Endodermal cell (in vitro differentiated cells): ENCODE results near the gene SRBD1. TPM values are rescaled to one million over a fixed set of nuclear protein-coding genes. Genes with fewer than 3 reads are reported as not detected.

Source experiments
- DNase-seq: peaks from one replicate; pipeline ENCODE4 v3.0.0-alpha.2; 2017
- H3K27ac ChIP-seq: 2 replicates; pipeline ENCODE4 v1.5.1; 2013; ENCODE audit warnings: mild to moderate bottlenecking, low read depth, low read length, moderate library complexity
- H3K27me3 ChIP-seq: 2 replicates; pipeline ENCODE4 v1.6.1; 2013; ENCODE audit warnings: mild to moderate bottlenecking, low read length, moderate library complexity; ENCODE audit not compliant: insufficient read depth, control insufficient read depth, poor library complexity, severe bottlenecking
- H3K36me3 ChIP-seq: 2 replicates; pipeline ENCODE4 v1.7.0; 2013; ENCODE audit warnings: mild to moderate bottlenecking, low read length, moderate library complexity; ENCODE audit not compliant: control insufficient read depth, insufficient read depth
- H3K4me1 ChIP-seq: one replicate; pipeline ENCODE4 v1.7.0; 2013; ENCODE audit warnings: low read length; ENCODE audit not compliant: control insufficient read depth, insufficient read depth
- H3K4me3 ChIP-seq: 2 replicates; pipeline ENCODE4 v1.5.1; 2013; ENCODE audit warnings: mild to moderate bottlenecking, low read length, moderate library complexity
- H3K9ac ChIP-seq: 2 replicates; pipeline ENCODE4 v1.6.1; 2013; ENCODE audit warnings: mild to moderate bottlenecking, low read length, moderate library complexity; ENCODE audit not compliant: poor library complexity, severe bottlenecking; ENCODE audit errors: extremely low read depth
- H3K9me3 ChIP-seq: 2 replicates; pipeline ENCODE4 v1.6.1; 2013; ENCODE audit warnings: mild to moderate bottlenecking, low read length, moderate library complexity; ENCODE audit not compliant: control insufficient read depth
- H3K27ac Mint-ChIP-seq: 2 replicates; pipeline ENCODE4 v1.8.0; 2020; ENCODE audit warnings: mixed read lengths
- H3K27me3 Mint-ChIP-seq: 2 replicates; pipeline ENCODE4 v1.8.0; 2021; ENCODE audit warnings: mild to moderate bottlenecking, mixed read lengths; ENCODE audit not compliant: insufficient read depth
- H3K36me3 Mint-ChIP-seq: 2 replicates; pipeline ENCODE4 v1.8.0; 2020; ENCODE audit warnings: low read depth, mixed read lengths
- H3K4me1 Mint-ChIP-seq: 2 replicates; pipeline ENCODE4 v1.8.0; 2020; ENCODE audit warnings: mixed read lengths
- H3K4me3 Mint-ChIP-seq: 2 replicates; pipeline ENCODE4 v1.8.0; 2020; ENCODE audit warnings: mild to moderate bottlenecking, moderate library complexity, mixed read lengths
- H3K9me3 Mint-ChIP-seq: 2 replicates; pipeline ENCODE4 v1.8.0; 2020; ENCODE audit warnings: mild to moderate bottlenecking, mixed read lengths
- WGBS, 2 experiments: methylation state at CpG; one replicate each; pipeline versions ENCODE4 v1.1.5 to v1.1.7; 2013; ENCODE audit warnings: missing lambda C conversion rate in 2 of 2, mixed read lengths in 1 of 2; ENCODE audit not compliant: insufficient coverage in 1 of 2, insufficient read length in 1 of 2; 5-methylcytosine and 5-hydroxymethylcytosine counted together
- total RNA-seq, 2 donors: library from RNA; stranded (reverse); fragmentation: NEBNext Ultra II Directional in 1 of 2; extraction: Animal tissue kit (Norgen Biotek cat#: 25700) in 1 of 2; gene quantifications; 2 replicates in 1 of 2; 3 replicates in 1 of 2; pipeline ENCODE4 v1.2.1, GENCODE V29; 2021
- TF ChIP-seq, protein P1 (sequence below): fragments of 200-600 bp; sonication (generic); conservative IDR thresholded peaks from 2 replicates; pipeline ENCODE4 v1.5.0; 2021; ENCODE audit warnings: antibody characterized with exemption, mild to moderate bottlenecking

The SRBD1 gene
- total RNA-seq, 2 donors from 2014 or later = 17.7 to 19.6 TPM

GRCh38 chr2:45617496-45617895, 6.4 kb upstream of the SRBD1 start:
- H3K4me1 ChIP-seq = peaks cover 4% of the 10 kb centered on the region
- peaks cover 26% of the 10 kb centered on the region for H3K4me1 Mint-ChIP-seq
- H3K27ac ChIP-seq = no peak overlapping the region
- no peak overlapping the region for H3K4me3 Mint-ChIP-seq
- TF ChIP-seq, protein P1, sequence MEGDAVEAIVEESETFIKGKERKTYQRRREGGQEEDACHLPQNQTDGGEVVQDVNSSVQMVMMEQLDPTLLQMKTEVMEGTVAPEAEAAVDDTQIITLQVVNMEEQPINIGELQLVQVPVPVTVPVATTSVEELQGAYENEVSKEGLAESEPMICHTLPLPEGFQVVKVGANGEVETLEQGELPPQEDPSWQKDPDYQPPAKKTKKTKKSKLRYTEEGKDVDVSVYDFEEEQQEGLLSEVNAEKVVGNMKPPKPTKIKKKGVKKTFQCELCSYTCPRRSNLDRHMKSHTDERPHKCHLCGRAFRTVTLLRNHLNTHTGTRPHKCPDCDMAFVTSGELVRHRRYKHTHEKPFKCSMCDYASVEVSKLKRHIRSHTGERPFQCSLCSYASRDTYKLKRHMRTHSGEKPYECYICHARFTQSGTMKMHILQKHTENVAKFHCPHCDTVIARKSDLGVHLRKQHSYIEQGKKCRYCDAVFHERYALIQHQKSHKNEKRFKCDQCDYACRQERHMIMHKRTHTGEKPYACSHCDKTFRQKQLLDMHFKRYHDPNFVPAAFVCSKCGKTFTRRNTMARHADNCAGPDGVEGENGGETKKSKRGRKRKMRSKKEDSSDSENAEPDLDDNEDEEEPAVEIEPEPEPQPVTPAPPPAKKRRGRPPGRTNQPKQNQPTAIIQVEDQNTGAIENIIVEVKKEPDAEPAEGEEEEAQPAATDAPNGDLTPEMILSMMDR = no peak
- no peaks in the 10 kb centered on the region for H3K9me3 ChIP-seq
- no peak for DNase-seq
- H3K27ac Mint-ChIP-seq = no peak overlapping the region
- H3K27me3 ChIP-seq = peaks cover 5% of the 10 kb centered on the region
- no peaks in the 10 kb centered on the region for H3K9me3 Mint-ChIP-seq
- no peak overlapping the region for H3K9ac ChIP-seq
- no peaks in the 10 kb centered on the region for H3K36me3 ChIP-seq
- no peak overlapping the region for H3K4me3 ChIP-seq
- 82% methylated on average over 2 of the region's 2 CpGs; no CpG with 5 or more reads in 1 of the 2 experiments for WGBS, 2 experiments
- H3K27me3 Mint-ChIP-seq = no peaks in the 10 kb centered on the region
- H3K36me3 Mint-ChIP-seq = no peaks in the 10 kb centered on the region

DNA sequence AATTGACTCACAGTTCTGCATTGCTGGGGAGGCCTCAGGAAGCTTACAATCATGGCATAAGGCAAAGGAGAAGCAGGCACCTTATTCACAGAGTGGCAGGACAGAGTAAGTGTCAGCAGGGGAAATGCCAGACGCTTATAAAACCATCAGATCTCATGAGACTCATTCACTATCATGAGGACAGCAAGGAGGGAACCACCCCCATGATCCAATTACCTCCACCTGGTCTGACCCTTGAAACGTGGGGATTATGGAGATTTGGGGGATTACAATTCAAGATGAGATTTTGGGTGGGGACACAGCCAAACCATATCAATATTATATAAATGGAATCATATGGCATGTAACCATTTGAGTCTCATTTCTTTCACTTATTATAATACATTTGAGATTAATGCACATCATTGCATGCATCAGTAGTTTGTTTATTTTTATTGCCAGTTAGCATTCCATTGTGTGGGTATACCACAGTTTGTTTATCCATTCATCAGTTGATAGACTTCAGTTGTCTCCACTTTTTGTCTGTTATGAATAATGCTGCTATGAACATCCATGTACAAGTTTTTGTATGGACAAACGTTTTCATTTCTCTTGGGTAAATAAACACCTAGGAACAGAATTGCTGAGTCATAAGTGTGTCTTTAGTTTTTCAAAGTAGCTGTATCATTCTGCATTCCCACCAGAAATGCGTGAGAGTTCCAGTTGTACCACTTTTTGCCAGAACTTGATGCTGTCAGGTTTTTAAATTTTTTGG, 5.8 kb upstream of the SRBD1 start:
- Histone ChIP-seq H3K27ac (no peak overlapping the region), H3K4me3 (no peak overlapping the region), H3K36me3 (no peaks in the 10 kb centered on the region), H3K9ac (no peak overlapping the region), H3K27me3 (peaks cover 5% of the 10 kb centered on the region), H3K9me3 (no peaks in the 10 kb centered on the region), H3K4me1 (peaks cover 4% of the 10 kb centered on the region)
- 77 to 86% methylated on average over 1 to 3 of the region's 4 CpGs for WGBS, 2 experiments
- TF ChIP-seq, protein P1 = no peak
- Mint-ChIP-seq H3K27ac (no peak overlapping the region), H3K9me3 (no peaks in the 10 kb centered on the region), H3K4me1 (peaks cover 29% of the 10 kb centered on the region), H3K4me3 (no peak overlapping the region), H3K27me3 (no peaks in the 10 kb centered on the region), H3K36me3 (no peaks in the 10 kb centered on the region)
- no peak for DNase-seq

DNA sequence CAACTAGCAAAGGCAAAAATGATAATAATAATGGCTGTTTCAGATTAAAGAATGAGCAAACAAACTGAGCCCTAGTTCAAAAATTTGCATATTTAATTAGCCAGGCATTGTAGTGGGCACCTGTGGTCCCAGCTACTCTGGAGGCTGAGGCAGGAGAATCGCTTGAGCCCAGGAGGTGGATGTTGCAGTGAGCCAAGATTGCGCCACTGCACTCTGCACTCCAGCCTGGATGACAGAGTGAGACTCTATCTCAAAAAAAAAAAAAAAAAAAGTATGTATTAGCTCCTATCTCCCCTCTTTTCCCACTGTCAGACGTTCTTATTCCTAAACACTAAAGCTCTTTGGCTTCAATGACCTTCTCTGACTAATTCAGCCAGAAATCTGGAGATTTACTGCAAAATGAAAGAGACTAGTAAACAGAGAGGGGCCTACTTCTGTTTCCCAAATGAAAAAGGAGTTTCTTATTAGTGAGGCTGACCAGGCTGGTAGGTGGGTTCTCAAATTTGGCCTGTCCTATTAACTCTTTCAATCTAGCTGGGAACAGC, 3.9 kb upstream of the SRBD1 start:
- H3K27ac Mint-ChIP-seq = no peak overlapping the region
- H3K36me3 Mint-ChIP-seq = no peaks in the 10 kb centered on the region
- H3K4me1 ChIP-seq = peaks cover 4% of the 10 kb centered on the region
- no peak overlapping the region for H3K4me3 Mint-ChIP-seq
- no peaks in the 10 kb centered on the region for H3K27me3 Mint-ChIP-seq
- no peaks in the 10 kb centered on the region for H3K9me3 ChIP-seq
- H3K4me3 ChIP-seq = no peak overlapping the region
- TF ChIP-seq, protein P1 = no peak
- peaks cover 27% of the 10 kb centered on the region for H3K4me1 Mint-ChIP-seq
- peaks cover 5% of the 10 kb centered on the region for H3K27me3 ChIP-seq
- H3K36me3 ChIP-seq = no peaks in the 10 kb centered on the region
- no peak for DNase-seq
- no peak overlapping the region for H3K27ac ChIP-seq
- no peaks in the 10 kb centered on the region for H3K9me3 Mint-ChIP-seq
- H3K9ac ChIP-seq = no peak overlapping the region
- 95% methylated on average over 3 of the region's 3 CpGs; no CpG with 5 or more reads in 1 of the 2 experiments for WGBS, 2 experiments
